GM04504 (cell line): ENCODE data around the gene ARID5A.
"Not testable (repeated sequence)": the region's sequence is repeated elsewhere in the genome, so short reads cannot be mapped to it uniquely, and the experiment has no call there.

Experiments
- DNase-seq: peaks from one replicate; pipeline ENCODE4 v3.0.0-alpha.2; 2012; ENCODE audit warnings: low read depth

The ARID5A gene

DNA sequence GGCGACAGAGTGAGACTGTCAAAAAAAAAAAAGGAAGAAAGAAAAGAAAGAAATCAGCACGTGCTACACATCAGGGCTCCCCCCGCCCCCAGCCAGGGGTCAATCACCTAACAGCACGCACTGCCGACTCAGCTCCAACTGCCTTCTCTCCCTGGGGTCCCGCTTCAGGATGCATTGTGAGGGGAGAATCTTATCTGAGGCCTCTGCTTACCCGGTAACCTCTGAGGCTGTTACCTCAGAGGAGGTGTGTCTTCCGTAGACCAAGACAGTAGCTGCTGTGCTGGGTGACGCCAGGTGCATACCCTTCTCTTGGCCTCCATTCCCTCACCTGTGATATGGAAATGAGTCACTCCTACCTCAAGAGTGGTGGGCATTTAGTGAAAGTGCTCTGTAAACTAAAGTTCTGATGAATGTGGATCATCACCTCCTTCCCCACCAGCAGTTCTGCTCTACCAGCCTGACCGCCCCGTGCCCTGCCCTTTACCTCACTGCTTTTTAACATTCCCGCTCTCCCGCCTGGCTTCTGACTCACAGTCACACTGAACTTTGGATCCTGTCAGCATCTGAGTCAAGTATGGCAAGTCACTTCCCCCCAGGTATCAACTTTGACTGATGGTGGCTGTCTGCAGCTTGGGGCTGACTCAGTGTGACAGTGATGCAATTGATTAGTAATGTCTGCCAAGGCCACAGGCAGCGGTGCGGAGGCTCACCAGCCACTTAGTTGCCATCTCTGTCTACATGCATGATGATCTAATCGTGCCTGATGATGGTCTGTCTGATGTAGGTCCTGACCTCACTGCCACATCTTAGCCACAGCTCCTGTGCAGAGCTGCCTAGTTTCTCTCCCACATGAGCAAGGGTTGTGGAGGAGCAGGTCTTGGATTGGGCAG, 20.1 kb downstream of the ARID5A start:
- DNase-seq = no peak

DNA sequence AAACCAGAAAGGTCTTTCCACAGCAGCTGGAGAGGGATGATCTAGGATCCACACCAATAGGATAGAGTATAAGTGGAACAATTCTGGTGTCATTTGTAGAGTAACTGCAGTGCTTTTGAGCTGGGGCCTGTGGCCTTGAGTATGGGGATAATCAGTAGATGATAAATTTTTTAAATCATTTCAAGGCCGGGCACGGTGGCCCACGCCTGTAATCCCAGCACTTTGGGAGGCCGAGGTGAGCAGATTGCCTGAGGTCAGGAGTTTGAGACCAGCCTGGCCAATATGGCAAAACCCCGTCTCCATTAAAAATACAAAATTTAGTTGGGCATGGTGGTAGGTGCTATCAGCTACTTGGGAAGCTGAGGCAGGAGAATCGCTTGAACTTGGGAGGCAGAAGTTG, 20.9 kb downstream of the ARID5A start:
- not testable (repeated sequence) for DNase-seq

GRCh38 chr2:96558061-96558460, 21.5 kb downstream of the ARID5A start:
- no peak for DNase-seq

- DNase-seq = no peak
Observed at GRCh38 chr2:96558485-96558884, 21.9 kb downstream of the ARID5A start.

DNA sequence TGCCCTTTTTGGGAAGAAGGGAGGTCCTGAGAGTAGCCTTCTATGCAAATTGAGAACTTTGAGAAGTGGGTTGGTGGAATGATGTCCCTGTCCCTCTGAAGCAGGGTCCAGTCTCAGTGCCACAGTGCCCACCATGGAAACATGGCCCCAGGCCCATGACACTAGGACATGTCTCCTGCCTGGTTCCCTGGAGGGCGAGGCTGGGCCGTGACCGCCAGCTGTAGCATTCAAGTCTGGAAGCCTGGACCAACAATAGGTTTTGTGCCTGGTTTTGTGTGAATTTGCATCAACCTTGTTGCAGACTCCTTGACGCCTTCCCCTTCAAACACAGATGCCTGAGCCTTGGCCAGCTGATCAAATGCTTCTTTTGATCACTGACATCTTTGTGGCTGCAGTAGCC, 27.5 kb downstream of the ARID5A start:
- no peak for DNase-seq

DNA sequence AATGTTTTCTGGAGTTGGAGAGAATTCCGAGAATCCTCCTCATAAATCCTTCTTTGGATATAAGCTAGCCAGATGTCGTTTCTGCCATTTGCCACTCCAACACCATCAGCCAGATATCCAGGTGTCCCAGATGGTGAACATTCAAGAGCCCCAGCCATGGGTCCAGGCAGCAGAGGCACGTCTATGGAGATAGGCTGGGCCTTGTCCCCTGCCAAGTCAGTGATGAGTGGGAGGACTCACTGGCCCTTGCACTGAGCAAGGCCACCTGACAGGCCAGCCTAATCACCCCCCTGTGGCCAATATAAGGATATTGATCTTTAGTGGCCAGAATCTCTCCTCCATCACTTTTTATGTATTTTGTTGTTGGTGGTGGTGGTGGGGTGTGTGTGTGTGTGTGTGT, 28.0 kb downstream of the ARID5A start:
- no peak for DNase-seq

DNA sequence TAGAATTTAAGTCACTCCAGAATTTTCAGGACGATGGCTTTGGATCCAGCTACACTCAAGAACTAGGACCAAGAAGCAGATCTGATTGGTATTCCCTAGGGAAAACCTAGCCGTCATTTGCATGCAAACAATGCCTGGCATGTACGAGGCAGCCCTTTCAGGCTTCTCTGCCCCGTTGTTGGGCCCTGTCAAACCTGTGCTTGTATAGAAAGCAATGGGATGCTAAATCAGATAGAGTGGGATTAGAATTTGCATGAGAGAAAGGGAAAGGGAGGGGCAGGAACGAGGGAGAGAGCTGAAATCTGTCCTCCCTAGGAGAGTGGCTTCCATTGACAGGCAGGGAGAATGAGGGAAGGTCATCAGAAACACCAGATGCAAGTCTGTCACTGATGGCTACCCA, 28.6 kb downstream of the ARID5A start:
- DNase-seq = no peak

DNA sequence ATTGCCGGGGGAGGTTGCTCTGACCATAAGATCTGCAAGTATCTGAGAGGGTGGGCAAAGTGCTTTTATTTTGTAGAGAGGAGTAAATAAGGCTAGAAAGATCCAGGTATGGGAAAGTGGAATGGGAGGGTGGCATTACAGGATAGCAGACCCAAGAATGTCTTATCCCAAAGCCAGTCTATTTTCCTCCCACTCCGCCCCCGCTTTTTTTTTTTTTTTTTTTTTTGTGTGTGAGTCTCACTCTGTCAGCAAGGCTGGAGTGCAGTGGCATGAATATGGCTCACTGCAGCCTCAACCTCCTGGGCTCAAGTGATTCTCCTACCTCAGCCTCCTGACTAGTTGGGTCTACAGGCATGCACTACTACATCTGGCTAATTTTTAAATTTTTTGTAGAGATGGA, 31.5 kb downstream of the ARID5A start:
- DNase-seq = no peak

DNA sequence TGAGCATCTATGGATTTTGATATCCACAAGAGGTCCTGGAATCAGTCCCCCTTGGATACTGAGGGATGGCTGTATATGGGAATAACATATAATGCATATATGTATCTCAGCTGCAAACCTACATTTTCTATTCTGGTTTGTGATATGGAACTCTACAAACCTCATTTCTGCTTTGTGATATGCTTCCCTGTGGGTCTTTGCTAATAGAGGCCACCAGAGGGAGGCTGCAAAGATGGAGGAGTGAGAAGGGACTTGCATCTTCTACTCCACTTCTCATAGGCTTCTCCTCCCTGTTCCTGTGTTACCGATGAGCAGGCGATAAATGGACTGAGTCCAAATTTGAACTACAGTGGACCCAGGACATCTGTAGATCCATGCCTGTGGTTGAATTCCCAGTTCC, 37.8 kb downstream of the ARID5A start:
- no peak for DNase-seq

- DNase-seq = no peak
Observed at GRCh38 chr2:96575785-96576456, 39.4 kb downstream of the ARID5A start.

DNA sequence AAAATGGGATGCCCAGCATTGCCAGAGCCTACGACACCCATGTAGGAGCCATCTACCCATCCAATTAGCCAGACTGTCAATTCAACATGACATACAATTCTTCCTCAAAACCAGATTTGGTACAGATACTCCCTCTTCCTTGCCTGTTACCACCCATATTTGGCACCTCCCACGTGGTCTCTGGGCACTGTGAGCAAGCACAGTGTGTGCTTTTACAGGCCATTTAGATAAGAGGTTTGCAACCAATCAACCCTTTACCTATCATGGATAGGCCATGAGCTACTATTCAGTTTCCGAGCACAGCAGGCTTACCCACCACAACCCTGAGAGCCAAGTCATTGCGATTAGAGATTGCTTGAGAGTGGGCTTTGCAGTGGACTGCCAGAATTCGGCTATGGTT, 40.9 kb downstream of the ARID5A start:
- DNase-seq = no peak

DNA sequence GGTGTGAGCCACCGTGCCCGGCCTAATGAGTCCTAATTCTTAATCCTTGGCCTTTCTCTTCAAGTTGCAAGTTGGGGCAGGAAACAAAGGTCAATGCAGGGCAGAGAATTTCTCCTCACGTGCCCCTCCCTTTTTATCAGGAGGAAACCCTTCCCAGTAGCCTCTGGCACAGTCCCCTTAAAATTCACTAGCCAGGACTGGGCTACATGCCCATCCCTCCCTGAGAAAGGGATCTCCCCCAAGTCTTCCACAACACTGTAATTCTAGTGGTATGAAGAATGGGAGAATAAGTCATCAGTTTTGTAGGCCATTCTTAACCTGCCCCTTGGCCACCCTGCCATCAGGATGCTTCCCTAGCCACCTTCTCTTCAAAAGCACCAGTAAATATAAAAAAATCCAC, 42.2 kb downstream of the ARID5A start:
- DNase-seq = no peak

DNA sequence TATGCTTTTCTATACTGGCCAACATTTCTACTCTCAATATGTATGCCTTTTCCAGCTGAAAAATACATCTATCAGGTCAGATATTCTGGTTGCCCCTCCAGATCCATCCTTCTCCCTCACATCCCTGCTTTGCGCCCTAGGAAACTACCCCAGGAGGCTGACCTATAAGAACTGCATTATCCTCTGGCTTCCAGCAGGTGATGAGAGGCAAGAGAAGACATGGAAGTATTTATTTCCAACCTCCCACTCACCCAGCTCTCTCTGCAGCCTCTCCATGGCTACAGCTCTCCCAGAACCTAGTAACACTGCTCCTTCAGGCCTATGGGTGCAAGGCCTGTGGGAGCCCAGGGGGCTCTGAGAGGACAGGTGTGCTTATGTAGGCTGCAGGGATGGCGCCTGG, 42.9 kb downstream of the ARID5A start:
- no peak for DNase-seq

- DNase-seq = no peak
Observed at GRCh38 chr2:96580771-96581170, 44.2 kb downstream of the ARID5A start.

DNA sequence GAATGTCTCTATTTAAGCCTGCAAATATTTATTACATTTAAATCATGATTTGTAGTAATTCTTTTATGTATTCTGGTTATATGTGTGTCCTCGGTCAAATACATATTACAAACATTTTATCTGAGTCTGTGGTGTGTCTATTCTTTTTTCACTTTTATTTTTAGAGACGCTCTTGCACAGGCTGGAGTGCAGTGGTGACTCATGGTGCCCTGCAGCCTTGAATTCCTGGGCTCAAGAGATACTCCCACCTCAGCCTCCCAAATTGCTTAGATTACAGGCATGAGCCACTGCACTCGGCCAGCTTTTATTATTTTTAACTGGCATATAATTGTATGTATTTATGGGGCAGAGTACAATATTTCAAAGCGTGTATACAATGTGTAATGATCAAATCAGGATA, 47.5 kb downstream of the ARID5A start:
- DNase-seq = no peak

DNA sequence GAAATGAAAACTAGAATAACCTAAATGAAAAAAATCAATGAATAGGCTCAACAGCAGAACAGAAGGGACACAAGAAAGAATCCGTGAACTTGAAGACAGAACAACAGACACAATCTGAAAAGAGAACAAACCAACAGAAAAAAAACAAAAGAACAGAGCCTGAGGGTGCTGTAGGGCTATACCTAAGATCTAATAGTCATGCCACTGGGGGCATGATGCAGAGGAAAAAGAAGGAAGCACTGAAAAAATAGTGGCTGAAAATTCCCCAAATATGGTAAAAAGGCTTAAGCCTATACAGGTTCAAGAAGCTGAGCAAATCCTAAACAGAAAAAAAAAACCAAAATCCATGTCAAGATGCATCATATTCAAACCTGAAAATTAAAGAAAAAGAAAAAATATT, 51.3 kb downstream of the ARID5A start:
- no peak for DNase-seq

GRCh38 chr2:96591054-96591453, 54.5 kb downstream of the ARID5A start:
- DNase-seq = no peak

DNA sequence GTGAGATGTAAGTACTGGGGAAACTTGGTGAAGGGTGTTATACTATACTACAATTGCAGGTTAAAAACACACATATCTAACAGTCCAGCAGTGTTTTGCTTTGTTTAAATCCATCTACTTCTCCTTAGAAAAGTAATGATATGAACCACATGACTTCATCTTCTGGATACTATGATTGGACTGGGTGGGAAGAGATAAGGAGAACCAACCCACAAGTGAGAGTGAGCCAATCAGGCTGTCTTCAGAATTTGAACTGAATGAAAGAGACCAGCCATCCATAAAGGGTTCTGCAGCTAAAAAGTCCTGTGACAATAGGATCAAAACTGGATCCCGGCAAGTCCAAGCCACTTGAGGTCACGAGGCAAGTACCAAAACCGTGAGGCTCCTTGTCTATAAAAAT, 54.9 kb downstream of the ARID5A start:
- no peak for DNase-seq

DNA sequence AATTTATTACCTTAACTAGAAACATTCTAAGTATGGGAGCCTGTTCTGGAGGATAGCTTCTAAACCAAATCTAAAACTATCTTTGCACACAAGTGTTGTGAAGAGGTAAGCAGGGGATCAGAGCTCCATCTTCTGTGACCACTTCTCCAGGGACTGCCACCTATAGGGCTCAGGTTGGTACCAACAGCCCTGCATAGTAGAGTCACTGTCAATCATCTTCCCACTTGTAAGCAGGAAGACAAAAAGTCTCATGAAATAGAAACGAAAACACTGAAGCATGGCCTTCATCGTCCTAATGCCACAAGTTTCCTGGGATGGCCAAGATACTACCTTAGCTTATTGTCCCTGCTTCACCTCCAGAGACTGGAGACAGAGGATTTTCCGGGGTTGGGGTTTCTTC, 57.7 kb downstream of the ARID5A start:
- no peak for DNase-seq

DNA sequence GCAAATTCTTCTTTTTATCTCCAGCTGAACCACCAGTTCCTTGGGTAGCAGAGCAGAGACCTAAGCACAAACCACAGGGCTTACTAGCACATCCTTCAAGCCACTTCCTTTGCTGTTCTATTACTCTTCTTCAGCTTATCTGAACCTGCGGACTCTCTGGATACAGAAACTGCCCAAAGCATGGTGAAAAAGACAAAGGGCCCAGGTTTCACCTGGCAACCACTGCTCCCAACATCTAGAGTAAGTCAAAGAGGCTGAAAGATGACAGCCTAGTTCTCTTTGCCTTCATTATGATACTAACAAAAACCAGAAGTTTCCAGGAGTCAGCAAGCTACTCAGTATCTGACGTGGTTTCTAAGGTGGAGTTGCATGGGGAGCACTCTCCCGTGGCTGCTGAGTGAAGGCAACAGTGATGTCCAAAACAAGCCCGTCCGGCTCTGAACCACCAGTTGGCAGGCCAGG, 58.2 kb downstream of the ARID5A start:
- no peak for DNase-seq

DNA sequence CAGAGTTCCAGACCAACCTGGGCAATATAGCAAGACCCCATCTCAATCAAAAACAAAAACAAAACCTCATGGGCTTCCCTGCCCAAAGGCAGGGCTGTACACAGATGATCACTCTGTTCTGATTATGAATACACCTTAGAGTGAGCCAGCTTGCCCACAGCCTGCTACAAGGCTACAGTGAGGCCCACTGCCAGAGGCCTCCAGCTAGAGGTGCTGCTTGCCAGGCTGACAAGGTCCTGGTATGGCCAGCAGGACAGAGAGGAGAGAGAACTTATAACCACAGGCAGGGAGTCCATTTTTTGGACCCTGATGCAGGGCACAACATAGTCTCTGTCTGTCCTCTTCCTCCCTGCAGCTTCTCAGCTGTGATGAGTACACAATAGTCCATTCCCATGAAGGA, 60.0 kb downstream of the ARID5A start:
- DNase-seq = no peak

DNA sequence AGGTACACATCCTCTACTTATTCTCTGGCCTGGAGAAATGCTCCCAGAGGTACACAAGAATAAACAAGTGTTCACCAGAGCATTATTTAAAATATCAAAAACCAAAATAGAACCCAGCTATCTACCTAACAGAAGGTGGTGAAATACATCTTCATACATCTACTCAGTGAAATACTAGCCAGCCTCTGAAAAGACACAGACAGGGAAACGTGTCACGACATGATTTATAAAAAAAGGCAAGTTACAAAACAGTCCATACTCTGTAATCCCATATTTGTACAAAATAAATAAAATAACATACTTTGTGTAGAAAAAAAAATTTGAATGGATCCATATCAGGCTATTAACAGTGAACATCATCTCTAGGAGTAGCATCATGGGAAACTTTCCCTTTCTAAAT, 63.4 kb downstream of the ARID5A start:
- no peak for DNase-seq
